Activated CD8-positive, alpha-beta memory T cell treated with anti-CD3 and anti-CD28 coated beads for 24 hours (primary cell): ENCODE results near the gene PPP6R3.
"Not testable (repeated sequence)": the region's sequence is repeated elsewhere in the genome, so short reads cannot be mapped to it uniquely, and the experiment has no call there.

Experiments used
- DNase-seq: peaks from one replicate; pipeline ENCODE4 v3.0.0-alpha.2; 2020

The PPP6R3 gene

DNA sequence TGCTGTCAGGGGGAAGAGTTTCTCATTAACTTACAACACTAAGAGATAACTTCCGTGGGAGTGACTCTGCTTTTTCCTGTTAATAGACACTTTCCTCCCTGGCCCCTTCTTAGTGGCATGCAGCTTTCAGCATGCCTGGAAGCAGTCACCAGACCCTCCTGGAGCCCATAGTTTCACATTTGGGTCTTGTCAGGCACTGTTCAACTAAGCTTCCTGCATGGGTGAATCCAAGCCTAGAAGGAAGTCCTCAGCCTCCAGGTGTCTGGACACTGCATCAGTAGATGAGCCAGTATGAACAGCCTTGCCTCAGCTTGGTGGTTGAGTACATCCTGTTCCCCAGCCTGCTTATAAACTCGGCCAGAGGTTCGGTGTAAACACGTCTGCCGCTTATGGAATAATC, 68.1 kb downstream of the PPP6R3 start:
- no peak for DNase-seq

DNA sequence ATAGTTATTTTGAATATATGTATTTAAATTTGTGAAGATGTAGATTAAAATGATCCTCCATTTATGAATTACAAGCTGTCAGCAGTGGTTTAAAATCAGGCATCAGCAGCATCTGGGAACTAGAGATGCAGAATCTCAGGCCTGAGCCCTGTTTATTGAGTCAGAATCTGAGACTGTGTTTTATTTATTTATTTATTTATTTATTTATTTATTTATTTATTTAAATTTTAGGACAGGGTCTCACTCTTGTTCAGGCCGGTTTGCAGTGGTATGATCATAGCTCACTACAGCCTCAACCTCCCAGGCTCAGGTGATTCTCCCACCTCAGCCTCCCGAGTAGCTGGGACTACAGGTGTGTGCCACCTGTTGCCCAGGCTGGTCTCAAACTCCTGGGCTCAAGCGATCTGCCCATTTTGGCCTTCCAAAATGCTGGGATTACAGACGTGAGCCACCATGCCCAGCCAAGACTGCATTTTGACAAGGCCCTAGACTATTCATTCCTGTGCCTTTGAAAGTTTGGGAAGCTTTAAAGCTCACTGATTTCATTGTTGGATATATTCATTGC, 70.7 kb downstream of the PPP6R3 start:
- DNase-seq, result no peak

DNA sequence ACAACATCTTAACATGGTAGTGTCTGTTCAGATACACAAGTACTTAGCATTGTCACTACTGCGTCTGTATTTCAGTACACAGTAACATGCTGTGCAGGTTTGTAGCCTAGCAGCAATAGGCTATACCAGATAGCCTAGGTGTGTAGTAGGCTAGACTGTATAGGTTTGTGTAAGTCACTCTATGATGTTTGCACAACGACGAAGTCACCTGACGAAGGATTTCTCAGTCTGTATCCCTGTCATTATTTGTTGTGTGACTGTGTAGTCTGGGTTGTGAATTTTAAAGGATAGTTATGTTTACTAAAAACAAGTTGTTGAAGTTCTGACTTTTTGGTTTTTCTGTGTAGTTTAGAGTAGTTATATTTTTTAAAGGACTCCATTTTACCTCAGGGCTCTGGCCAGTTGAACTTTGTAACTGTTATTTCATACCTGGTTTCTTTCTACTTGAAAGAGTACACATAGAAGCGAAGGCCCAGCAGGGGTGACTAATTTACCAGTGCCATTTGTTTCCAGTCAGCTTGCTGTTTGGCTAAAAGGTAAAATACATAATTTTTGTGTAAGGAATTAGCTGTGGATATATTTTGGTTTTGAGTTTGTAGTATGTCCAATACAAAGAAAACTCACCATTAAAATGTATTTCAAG, 72.3 kb downstream of the PPP6R3 start:
- no peak for DNase-seq

DNA sequence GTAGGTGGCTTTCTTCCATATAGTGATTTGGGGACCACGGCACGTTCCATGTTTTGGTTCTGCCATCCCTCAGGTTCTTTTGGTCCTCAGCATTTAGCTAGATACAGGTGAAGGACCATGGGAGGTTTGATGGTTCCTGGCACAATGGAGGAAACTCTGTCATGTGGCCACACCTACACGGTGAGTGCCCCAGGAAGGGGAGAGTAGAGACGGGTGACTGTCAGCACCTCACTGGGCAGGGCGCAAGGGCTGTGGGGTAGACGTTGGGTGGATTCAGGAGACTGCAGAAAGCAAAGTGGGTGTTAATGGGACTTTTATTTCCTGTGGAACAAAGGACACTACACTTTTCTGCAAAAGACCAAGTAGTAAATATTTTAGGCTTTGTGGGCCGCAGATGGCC, 73.4 kb downstream of the PPP6R3 start:
- DNase-seq, result no peak

DNA sequence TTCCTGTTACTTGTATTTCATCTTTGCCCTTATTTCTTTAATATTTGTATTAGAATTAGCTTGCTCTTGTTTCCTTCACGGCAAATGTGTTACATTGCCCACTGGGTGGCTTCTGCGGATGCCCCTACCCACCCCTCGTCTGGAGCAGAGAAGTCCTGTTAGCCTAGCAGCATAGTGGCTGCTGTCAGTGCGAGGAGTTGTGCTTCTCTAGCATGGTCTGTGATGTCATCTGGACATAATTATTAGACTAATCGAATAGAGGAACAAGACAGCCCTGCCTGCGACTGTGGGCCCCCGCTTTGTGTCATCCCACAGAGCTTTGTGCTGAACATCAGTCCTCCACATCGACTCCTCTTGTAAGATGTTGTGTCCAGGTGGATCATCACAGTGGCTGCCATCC, 74.5 kb downstream of the PPP6R3 start:
- no peak for DNase-seq

DNA sequence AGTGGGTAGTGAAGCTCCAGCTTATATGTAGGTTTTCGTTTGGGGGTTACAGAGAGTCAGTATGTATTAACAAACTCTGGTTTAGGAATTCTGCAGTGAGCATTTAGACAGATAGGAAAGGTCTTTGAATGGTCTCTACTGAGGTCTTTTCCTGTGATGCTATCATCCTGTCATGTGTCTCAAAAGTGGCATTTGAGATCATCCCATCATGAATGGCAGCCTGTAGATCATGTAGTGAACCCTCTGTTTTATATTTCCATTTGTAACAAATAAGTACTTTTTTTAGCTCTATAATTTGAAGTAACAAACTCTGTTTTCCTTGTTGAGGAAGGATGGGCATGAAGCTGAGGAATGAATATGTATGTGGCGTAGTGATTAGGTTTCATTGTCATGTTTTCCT, 76.2 kb downstream of the PPP6R3 start:
- no peak for DNase-seq

DNA sequence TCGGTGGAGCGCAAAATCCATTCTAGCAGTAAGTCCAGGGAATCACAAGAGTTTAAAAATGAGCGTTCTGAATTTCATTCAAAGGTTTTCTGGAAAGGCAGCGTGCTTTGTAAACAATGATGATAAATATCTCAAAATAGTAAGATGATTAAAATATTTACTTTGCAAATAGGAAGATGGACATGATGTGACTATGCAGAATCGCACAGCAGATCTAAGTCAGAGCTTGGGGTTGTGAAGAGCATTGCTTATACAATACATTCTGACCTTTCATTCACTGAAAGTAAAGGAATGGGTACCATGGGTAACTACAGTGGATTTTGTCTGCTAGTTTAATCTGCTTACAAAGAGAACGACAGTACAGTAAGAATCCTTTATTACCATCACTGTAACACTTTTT, 77.5 kb downstream of the PPP6R3 start:
- no peak for DNase-seq

DNA sequence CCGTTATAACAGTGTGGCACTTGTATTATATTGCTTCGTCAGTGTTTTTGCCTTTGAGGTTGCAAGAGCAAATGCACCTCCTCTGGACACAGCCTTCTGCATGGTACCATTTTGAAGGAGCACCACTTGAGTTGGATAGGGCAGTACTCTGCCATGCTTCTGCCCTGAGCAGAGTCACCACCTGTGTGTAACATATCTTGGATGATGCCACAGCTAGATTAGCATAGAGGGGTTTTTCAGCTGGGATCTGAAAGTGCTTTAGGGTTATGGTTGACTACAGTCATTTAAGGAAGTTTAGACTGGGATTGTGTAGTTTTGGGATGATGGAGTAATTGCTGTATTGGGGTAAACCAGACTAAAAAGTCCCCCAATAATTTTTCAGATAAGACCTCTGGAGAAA, 78.8 kb downstream of the PPP6R3 start:
- DNase-seq, result no peak

DNA sequence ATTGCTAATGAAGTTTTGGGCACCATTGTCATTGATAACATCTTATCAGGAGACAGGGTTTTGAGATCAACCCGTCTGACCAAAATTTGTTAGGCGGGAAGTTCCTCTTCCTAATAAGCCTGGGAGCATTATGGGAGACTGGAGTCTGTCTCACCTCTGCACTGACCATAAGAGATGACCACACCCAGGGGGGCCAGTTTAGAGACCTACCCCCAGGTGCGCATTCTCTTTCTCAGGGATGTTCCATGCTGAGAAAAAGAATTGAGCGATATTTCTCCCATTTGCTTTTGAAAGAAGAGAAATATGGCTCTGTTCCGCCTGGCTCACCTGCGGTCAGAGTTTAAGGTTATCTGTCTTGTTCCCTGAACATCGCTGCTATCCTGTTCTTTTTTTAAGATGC, 80.0 kb downstream of the PPP6R3 start:
- not testable (repeated sequence) for DNase-seq

DNA sequence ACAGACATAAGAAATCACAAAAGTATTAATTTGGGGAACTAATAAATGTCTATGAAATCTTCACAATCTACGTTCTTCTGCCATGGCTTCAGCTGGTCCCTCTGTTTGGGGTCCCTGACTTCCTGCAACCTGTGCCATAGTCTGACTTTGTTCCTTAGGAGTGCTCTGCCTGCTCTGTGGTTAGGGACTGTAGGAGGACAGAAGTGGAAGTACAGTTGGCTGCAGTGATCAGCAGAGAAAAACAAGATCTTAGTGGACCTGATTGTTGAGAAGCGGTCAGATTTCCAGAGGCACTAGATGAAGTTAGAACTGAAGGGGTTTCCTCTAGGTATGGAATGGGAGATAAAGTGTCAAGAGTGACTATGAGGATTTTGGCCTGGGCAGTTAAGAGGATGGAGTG, 80.6 kb downstream of the PPP6R3 start:
- DNase-seq, result no peak

DNA sequence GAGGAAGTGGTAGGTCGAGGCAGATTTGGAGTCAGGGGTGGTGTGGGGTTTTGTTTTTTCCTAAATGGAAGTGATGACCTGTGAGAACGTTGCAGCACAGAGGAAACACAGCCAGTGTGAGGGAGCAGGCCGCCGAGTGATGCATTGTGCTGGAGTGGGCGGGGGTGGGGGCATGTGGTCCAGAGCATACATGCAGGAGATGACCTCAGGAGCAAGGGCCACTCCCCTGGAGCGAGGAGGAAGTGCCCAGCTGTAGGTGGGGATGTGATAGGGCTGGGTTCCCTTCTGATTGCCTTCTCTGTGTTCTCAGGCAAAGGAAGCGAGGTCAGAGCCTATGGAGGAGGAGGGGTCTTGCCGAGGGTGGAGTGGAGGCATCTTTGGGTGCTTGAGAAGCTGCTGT, 81.4 kb downstream of the PPP6R3 start:
- no peak for DNase-seq

DNA sequence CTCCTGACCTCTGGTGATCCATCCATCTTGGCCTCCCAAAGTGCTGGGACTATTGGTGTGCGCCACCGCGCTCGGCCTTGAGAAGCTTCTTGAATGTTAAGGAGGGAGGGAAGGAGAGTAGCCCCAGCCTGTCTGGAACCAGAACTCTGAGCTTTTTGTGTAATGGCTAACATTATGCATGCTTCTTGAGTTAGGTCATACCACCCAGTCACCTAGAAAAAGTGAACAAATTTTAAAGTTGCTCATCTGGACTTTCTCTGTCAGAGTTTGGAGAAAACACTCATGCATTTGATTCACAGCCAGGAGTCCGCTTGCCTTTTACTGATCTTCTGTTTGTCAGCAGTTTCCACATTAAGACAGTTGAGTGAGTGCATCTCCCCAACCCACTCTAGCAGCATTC, 82.1 kb downstream of the PPP6R3 start:
- no peak for DNase-seq

DNA sequence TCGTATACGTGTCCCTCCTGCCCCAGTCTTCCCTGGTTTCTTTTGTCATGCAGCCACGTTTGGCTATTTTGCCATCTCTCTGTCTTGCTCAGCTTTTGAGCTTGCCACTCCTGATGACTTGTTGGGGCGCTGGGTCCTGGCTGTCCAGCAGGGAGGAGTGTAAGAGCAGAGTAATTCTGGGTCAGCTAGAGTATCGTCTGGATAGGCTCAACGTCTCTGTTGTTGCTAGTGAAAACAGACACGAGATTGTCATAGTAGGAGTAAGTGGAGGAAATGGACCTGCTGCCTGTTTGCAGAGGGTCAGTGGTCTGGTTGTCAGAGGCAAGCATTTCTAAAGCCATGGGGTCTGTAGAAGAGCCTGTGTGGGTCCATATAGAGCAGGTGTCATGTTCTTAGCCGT, 83.0 kb downstream of the PPP6R3 start:
- no peak for DNase-seq

DNA sequence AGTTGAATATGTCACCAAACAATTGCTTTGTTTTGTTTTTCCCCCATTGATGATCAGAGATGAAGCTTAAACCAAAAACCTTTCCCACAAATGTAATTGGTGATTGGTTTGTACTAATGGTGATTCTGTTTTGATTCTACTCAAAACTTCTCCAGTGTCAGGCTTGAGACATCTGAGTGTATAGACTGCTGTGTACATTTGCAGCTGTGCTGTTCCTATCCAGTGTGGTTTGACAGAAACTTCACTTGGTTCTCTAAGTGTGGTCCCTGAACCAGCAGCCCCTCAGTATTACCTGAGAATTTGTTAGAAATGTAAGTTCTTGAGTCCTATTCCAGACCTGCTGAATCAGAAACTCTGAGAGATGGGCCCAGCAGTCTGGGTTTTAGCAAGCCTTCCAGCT, 84.8 kb downstream of the PPP6R3 start:
- DNase-seq, result no peak

DNA sequence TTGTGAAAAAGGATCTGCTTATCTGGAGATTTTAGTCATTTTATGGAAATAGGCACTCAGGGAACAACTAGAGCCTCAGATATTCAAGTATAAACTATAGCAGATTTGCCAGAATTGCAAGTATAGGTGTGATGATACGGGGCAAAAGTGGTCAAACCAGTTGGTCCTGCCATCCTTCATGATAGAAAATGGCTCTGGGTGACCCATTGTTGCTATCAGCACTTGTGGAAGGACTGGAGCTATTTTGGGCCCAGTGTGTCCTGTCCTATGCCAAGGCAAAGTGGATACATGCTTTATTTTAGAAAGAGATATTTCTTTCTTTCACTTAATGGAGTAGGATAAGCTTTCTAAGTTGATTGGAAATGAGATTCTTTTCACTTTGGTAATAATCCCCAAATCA, 85.2 kb downstream of the PPP6R3 start:
- no peak for DNase-seq

DNA sequence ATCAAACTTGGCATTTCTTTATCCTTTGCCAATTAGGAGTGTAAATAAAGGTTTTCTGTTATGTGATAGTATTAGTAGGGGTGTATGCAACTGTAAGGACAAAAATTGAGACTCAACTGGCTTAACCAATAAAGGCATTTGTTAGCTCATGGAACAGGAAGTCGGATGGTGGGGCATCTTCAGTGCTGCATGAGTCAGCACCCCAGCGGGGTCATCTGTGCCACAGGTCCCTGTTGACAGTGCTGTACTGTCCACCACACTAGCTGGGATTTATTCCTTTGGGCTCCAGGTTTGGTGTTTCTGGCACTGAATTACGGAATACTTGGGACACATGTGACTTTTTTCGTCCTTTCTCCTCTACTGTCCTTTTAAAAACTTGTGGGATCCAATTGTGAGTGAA, 86.0 kb downstream of the PPP6R3 start:
- DNase-seq, result no peak

DNA sequence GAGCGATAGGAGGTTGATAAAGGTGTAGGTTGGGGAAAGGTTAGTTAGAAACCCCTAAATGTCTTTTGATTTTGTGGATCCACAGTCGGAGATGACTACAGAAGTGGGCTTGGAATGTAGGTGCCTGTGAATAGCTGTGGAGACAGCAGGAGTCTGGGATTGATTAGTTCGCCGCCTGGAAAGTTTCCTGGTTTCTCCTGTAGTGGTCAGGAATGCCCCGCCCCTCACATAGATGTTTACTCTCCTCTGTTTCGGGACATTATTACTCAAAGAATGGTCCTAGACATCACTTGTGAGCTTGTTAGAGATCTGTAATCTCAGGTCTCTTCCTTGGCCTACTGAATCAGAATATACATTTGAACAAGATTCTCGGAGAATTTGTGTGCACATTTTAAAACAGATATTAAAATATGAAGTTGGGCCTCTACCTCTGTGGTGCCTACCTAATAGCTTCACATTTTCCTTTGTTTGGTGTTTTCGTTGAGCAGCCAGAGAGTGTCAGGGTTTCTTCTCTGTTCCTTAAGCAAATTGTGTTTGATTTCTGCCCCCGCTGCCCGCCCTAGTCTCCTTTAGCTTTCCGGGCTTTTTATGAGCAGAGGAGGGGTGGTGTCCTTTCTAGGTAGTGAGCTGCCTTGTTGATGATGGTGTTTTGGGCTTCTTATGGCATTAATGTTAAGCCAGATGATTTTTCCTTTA, 89.4 kb downstream of the PPP6R3 start:
- no peak for DNase-seq

DNA sequence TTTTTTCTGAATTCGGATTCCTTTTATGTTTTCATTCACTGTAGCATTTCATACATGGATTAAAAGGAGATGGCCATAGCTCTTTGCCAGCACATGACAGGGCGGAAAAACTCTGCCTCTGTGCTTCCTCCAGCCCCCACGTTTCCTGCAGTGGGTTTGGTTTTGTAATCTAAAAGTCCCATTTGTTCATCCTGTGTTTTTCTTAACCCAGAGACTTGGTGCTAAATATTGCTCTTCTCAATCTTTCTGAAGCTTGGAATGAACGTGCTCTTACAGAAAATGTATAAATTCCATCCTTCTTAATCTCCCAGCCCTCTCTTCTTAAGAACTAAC, 89.9 kb downstream of the PPP6R3 start:
- DNase-seq, result no peak

DNA sequence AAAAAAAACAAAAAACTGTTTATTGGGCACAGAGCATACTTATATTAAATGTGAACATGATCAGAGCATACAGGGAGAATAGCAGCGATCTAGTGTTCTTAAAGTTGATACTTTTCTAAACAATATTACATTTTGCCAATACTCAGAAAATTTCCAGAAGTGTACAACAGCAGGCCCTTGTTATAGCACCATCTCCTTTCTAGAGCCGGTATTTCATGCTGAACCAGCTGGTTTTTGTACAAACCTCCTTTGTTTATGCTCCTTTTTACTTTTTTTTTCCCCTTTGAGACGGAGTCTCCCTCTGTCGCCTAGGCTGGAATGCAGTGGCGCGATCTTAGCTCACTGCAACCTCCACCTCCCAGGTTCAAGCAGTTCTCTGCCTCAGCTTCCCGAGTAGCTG, 90.7 kb downstream of the PPP6R3 start:
- DNase-seq, result no peak

DNA sequence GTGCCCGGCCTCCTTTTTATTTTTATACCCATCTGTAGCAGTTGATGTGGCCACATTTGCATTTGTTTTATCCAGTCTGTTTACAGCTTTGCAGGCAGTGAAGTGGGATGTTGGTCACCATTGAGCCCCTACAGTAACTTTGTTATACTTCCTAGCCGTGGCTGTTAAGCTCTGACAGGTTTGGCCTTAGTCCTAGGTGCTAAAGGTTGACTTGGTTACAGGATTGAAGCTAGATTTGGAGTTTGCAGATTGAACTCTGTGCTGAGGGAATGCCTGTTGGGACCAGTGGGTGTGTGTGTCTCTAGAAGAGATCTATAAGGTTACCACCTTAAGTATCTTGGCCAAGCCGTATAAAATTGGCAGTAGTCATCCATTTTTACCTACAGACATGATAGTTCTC, 91.2 kb downstream of the PPP6R3 start:
- no peak for DNase-seq

DNA sequence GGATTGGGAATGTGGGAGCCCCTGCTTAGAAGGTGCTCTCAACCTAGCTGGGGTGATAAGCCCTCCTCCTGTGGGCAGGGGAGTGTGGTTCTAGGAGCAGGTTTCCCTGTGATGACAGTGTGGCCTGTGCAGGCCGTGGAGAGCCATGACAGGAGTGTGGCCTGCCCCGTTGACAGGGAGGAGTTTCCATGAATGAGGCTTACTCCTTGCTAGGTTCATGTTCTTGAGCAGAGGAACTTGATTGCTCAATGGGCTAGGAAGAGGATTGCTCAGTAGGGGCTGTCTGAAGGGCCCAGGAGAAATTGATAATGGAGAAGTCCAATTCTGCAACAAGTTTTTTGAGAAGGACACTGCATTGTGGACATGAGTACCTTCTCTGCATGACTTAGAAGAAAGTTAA, 92.0 kb downstream of the PPP6R3 start:
- no peak for DNase-seq

DNA sequence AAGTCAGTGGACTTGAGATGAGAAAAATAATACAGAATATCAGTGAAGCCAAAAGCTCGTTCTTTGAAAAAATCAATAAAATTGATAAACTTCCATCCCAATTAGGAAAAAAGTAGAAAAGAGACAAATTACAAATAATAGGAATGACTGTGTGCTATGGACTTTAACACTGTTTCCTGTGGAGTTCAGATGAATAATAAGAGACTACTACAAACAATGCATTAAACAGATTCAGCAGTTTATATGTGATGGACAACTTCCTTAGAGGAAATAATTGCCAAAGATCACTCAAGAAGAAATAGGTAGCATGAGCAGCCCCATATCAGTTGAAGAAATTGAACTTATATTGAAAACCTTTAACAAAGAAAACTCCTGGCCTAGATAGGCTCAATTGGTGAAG, 99.7 kb downstream of the PPP6R3 start:
- DNase-seq, result no peak

DNA sequence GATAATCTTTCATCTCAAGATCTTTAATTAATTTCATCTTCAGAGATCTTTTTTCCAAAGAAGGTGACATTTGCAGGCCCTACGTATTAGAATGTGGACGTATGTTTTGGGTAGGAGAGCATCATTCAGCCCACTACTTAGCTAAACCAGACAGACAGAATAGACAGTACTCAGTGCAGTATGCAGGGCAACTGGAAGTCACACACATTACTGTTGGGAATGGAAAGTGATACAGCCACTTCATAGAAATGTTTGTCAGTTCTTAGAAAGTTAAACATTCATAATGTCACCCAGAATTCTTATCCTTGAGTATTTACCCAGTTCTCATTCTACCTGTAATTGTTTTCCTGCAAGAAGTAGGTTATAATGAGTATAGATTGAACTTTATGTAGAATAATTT, 102.9 kb downstream of the PPP6R3 start:
- DNase-seq, result no peak

DNA sequence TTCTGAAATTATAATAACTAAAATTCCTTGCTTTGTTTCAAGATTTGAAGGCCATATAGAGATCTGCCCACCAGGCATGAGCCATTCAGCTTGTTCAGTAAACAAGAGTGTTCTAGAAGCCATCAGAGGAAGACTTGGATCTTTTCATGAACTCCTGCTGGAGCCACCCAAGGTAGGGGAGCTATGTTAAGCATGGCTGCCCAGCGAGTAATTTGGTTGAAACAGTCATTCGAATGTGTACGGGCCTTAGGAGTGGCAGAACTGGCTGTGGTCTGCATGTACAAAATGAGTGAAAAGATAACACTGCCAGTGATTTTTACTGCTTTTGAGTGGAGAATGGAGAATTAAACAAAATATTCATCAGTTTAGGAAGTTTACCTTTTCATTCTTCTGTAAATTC, 103.7 kb downstream of the PPP6R3 start:
- DNase-seq, result no peak

DNA sequence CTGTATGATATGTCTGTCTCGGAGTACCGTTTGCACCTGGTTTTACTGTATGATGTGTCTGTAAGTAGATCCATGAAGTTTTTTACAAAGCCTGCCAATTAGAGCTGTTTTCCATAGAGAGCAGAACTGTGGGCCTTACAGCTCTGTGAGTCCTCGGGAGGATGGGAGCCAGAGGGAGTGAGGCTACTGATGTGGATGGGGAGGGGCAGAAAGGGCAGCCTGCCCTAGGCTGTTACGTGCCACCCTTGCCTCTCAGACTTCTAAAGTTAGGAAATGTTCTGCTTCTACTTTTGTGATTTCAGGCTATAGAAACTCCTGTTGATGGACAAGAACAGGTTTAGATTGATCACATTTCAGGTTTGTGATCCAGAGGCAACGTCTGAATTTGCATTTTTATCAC, 105.2 kb downstream of the PPP6R3 start:
- DNase-seq, result no peak
